Psoas muscle (tissue), 8 donors: ENCODE measurements around the gene CD9. TPM values are rescaled to one million over a fixed set of nuclear protein-coding genes. Genes with fewer than 3 reads are reported as not detected.

Experiments
- ATAC-seq, 4 donors: fragments of 200-7000 bp; cut with Tn5 transposase; one replicate each; pipeline ENCODE4 v1.9.1; 2020; ENCODE audit warnings: moderate library complexity in 3 of 4, mild to moderate bottlenecking in 2 of 4
- DNase-seq, 2 donors: peaks; one replicate each; pipeline ENCODE4 v3.0.0-alpha.2; 2020
- H3K27ac ChIP-seq: fragments of 200-600 bp; one replicate; pipeline ENCODE4 v1.8.0; 2022
- H3K27me3 ChIP-seq, 3 donors: fragments of 200-600 bp in 1 of 3; one replicate each; pipeline versions ENCODE4 v1.6.1 to v1.8.0; 2013 to 2022; ENCODE audit warnings: low read length in 2 of 3, mild to moderate bottlenecking in 2 of 3, moderate library complexity in 1 of 3; ENCODE audit not compliant: insufficient read depth in 3 of 3
- H3K36me3 ChIP-seq, 2 donors: fragments of 200-600 bp in 1 of 2; one replicate each; pipeline versions ENCODE4 v1.6.1 to v1.8.0; 2013 to 2022; ENCODE audit warnings: low read depth in 1 of 2, mild to moderate bottlenecking in 1 of 2, moderate library complexity in 1 of 2; ENCODE audit not compliant: insufficient read depth in 1 of 2
- H3K4me1 ChIP-seq: fragments of 200-600 bp; one replicate; pipeline ENCODE4 v1.8.0; 2022
- H3K4me3 ChIP-seq: fragments of 200-600 bp; one replicate; pipeline ENCODE4 v1.8.0; 2022; ENCODE audit warnings: mild to moderate bottlenecking
- H3K9me3 ChIP-seq: fragments of 200-600 bp; one replicate; pipeline ENCODE4 v1.8.0; 2022
- WGBS, 3 donors: extraction: QIAGEN DNeasy Blood & Tissue Kit; methylation state at CpG; one replicate each; pipeline versions ENCODE4 v1.1.6 to v1.1.7; 2013; 5-methylcytosine and 5-hydroxymethylcytosine counted together
- intact Hi-C, 2 donors: fragments of 100-400 bp; cut with DNase I; formaldehyde crosslinking; loops; one replicate each; pipeline versions ENCODE4 v1.11.0 to v1.14.2; 2022
- polyA plus RNA-seq, 3 donors: library from polyadenylated mRNA; stranded (reverse); fragments of 200-250 nt; gene quantifications; one replicate each; pipeline ENCODE4 v1.2.3, GENCODE V29; 2013
- total RNA-seq, 4 donors: library from RNA; stranded (reverse); fragmentation: NEBNext Ultra II Directional in 2 of 4; extraction: Animal tissue kit (Norgen Biotek cat#: 25700) in 2 of 4; gene quantifications; one replicate each; pipeline versions ENCODE4 v1.2.1 to v1.2.4, GENCODE V29; 2021 to 2023
- TF ChIP-seq, protein P1 (sequence below): fragments of 200-600 bp; IDR thresholded peaks from one replicate; pipeline ENCODE4 v1.8.0; 2022; ENCODE audit warnings: antibody characterized with exemption
- donor health status: healthy with polysubstance abuse.
- donor health status: DM: no; HTN: no; CAD: no; lungs with moderate emphysema.
- donor health status: Bipolar disorder and iron deficiency.
- donor health status: healthy.
- donor health status: DM: yes; HTN: yes; CAD: no.
- donor health status: DM: no; HTN: no; CAD: no.
- donor health status: DM: no; HTN: no; CAD: no.
- donor health status: DM: yes; HTN: yes; CAD: no.

Gene CD9
- total and polyA plus RNA-seq, 7 donors: 23.0 to 90.9 (median 37.4) TPM

- 61 to 69% (median 67%) methylated on average over 10 of the region's 10 CpGs for WGBS, 3 donors
- Histone ChIP-seq H3K27ac (peak overlapping the region; percentile 58), H3K36me3 (no peaks in the 10 kb centered on the region), H3K9me3 (no peaks in the 10 kb centered on the region), H3K4me3 (no peak overlapping the region), H3K27me3 (no peaks in the 10 kb centered on the region), H3K4me1 (peaks cover 30% of the 10 kb centered on the region)
- TF ChIP-seq, protein P1, sequence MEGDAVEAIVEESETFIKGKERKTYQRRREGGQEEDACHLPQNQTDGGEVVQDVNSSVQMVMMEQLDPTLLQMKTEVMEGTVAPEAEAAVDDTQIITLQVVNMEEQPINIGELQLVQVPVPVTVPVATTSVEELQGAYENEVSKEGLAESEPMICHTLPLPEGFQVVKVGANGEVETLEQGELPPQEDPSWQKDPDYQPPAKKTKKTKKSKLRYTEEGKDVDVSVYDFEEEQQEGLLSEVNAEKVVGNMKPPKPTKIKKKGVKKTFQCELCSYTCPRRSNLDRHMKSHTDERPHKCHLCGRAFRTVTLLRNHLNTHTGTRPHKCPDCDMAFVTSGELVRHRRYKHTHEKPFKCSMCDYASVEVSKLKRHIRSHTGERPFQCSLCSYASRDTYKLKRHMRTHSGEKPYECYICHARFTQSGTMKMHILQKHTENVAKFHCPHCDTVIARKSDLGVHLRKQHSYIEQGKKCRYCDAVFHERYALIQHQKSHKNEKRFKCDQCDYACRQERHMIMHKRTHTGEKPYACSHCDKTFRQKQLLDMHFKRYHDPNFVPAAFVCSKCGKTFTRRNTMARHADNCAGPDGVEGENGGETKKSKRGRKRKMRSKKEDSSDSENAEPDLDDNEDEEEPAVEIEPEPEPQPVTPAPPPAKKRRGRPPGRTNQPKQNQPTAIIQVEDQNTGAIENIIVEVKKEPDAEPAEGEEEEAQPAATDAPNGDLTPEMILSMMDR: no peak
- ATAC-seq (no peak), DNase-seq (no peak)
- intact Hi-C loops: loop anchor here in 1 of 2 donors (5.0 kb wide), 1 partner anchor 107 kb away; no protein-coding TSS in a partner anchor
Measured at GRCh38 chr12:6178981-6179761, 21.0 kb upstream of the CD9 start.

DNA sequence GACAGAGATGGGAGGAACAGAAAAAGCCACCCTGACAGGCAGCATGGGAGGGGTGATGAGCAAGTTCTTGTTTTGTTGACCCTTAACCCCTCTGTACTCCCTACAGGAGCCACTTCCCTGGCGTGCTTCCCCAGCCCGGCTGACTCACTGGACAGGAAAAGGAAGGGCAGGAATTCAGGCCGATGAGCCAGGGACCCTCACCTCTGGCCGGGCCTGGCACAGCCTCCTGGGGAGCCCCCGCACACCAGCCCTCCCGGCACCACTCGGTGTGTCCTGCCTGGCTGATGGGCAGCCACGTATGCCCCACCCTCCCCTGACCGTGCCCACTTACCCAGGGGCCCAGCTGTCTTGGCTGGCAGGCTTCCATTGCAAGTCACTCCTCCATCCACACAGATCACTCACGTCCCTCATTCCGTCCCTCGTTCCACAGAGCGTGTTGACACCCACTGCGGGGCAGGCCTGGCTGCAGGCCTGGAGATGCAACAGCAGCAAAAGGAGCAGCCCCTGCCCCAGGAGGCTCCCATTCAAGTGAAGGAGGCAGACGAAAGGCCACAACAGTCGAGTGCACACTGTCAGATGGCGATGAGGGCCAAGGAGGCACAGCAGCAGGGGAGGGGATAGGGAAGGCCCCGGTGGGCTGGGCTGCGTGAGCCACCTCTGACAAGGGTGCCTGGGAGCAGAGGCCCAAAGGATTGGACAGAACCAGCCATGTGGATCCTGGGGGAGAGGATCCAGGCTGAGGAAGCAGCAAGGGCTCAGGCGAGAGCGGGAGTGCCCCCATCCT, 19.7 kb upstream of the CD9 start:
- intact Hi-C loops: loop anchor here in 1 of 2 donors (10.0 kb wide), 1 partner anchor 196 kb away; no protein-coding TSS in a partner anchor
- no peaks in the 10 kb centered on the region for H3K9me3 ChIP-seq
- H3K4me1 ChIP-seq: peaks cover 30% of the 10 kb centered on the region
- 36 to 41% (median 39%) methylated on average over 20 to 21 of the region's 21 CpGs for WGBS, 3 donors
- peak; percentile 72 for DNase-seq
- H3K36me3 ChIP-seq: no peaks in the 10 kb centered on the region
- H3K27me3 ChIP-seq: no peaks in the 10 kb centered on the region
- peak overlapping the region; percentile 58 for H3K27ac ChIP-seq
- ATAC-seq: peak; percentile 58 to 70 (median 66)
- no peak overlapping the region for H3K4me3 ChIP-seq
- TF ChIP-seq, protein P1: no peak

DNA sequence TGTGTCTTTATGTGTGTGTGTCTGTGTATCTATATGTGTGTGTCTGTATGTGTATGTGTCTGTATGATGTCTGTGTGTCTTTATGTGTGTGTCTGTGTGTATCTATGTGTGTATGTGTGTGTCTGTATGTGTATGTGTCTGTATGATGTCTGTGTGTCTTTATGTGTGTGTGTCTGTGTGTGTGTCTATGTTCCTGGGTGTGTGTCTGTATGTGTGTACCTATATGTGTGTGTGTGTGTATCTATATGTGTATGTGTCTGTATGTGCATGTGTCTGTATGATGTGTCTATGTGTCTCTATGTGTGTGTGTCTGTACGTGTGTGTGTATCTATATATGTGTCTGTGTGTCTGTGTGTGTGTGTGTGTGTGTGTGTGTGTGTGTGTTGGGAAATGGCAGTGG, 19.0 kb upstream of the CD9 start:
- 33 to 70% (median 53%) methylated on average over 1 of the region's 1 CpG for WGBS, 3 donors
- Histone ChIP-seq H3K9me3 (no peaks in the 10 kb centered on the region), H3K4me1 (peaks cover 30% of the 10 kb centered on the region), H3K27ac (no peak overlapping the region), H3K27me3 (peaks cover 0 to 2% (median 0%) of the 10 kb centered on the region in 3 donors), H3K4me3 (no peak overlapping the region), H3K36me3 (no peaks in the 10 kb centered on the region)
- DNase-seq (no peak), ATAC-seq (no peak)
- intact Hi-C loops: loop anchor here in 1 of 2 donors (10.0 kb wide), 1 partner anchor 196 kb away; no protein-coding TSS in a partner anchor
- TF ChIP-seq, protein P1: no peak

DNA sequence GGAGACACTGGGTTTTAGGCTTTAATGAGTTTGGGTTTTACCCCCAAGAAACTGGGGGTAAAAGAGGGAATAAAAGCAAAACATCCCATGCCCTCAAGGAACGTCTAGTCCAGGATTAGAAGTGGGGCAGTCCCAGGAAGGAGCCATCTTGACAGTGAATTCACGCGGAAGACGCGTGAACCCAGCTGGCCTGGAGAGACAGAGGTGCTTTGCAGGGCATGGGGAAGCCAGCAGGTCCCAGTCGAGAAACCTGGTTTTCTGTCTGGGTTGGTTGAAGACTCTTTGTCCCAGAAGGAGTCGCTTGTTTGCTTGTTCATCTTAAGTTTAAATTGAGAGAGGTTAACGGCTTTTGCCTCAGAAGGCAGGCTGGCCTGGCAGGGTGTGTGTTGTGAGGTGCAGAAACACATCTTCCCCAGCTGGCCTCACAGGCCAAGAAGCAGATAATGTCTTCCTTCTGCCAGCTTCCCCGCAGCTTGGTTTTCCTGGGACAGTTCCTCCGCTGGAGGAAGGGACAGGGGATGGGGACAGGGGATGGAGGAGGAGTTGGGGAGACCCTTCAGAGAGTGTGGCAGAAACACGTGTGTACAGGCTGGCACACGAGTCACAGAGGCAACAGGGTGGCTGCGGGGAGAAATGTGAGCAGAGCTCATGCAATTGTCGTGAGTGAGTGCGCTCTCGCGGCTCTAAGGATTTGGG, 18.5 kb upstream of the CD9 start:
- H3K27me3 ChIP-seq: peaks cover 0 to 2% (median 0%) of the 10 kb centered on the region in 3 donors
- TF ChIP-seq, protein P1: no peak
- H3K9me3 ChIP-seq: no peaks in the 10 kb centered on the region
- WGBS, 3 donors: 46 to 50% (median 48%) methylated on average over 17 of the region's 17 CpGs
- peak overlapping the region; percentile 46 for H3K27ac ChIP-seq
- no peak overlapping the region for H3K4me3 ChIP-seq
- DNase-seq (no peak), ATAC-seq (peak in 2 of 4 donors; percentile 4 to 15)
- intact Hi-C loops: loop anchor here in 1 of 2 donors (10.0 kb wide), 1 partner anchor 197 kb away; no protein-coding TSS in a partner anchor
- H3K4me1 ChIP-seq: peaks cover 30% of the 10 kb centered on the region
- no peaks in the 10 kb centered on the region for H3K36me3 ChIP-seq
